ENCODE data around the gene TESK2. TPM values are rescaled to one million over a fixed set of nuclear protein-coding genes. Genes with fewer than 3 reads are reported as not detected.

Gene TESK2
- total and polyA plus RNA-seq, 2 of the 13 experiments (the other 11 are each of a cell fraction or from before 2014, with no cell fraction given) = 5.5 to 9.6 TPM

DNA sequence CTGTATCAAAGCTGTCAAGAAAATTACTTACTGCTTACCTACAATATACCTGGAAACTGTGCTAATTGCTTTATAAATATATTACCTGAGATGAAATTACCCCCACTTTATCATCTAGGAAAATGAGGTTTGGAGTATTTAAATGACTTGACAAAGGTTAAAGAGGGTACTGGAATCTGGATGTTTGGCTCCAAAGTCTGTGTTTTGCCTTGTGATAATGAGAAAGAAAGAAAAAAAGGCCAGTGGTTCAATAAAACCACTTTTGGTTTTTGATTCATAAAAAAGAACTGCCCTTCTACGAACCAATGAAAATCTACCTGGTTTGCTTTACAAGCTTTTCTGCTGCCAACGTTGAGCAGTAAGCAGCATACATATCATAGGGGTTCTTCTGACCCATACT lies 89.4 kb downstream of the TESK2 start (continued):
- TF ChIP-seq, protein P1, sequence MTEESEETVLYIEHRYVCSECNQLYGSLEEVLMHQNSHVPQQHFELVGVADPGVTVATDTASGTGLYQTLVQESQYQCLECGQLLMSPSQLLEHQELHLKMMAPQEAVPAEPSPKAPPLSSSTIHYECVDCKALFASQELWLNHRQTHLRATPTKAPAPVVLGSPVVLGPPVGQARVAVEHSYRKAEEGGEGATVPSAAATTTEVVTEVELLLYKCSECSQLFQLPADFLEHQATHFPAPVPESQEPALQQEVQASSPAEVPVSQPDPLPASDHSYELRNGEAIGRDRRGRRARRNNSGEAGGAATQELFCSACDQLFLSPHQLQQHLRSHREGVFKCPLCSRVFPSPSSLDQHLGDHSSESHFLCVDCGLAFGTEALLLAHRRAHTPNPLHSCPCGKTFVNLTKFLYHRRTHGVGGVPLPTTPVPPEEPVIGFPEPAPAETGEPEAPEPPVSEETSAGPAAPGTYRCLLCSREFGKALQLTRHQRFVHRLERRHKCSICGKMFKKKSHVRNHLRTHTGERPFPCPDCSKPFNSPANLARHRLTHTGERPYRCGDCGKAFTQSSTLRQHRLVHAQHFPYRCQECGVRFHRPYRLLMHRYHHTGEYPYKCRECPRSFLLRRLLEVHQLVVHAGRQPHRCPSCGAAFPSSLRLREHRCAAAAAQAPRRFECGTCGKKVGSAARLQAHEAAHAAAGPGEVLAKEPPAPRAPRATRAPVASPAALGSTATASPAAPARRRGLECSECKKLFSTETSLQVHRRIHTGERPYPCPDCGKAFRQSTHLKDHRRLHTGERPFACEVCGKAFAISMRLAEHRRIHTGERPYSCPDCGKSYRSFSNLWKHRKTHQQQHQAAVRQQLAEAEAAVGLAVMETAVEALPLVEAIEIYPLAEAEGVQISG (CRISPR knock-in tag; IDR thresholded peaks at IDR 0.05) = no peak
- TF ChIP-seq FOXA1 (IDR thresholded peaks at IDR 0.05) (no peak), FOXA1 (CRISPR knock-in tag; IDR thresholded peaks at IDR 0.05) (no peak)

DNA sequence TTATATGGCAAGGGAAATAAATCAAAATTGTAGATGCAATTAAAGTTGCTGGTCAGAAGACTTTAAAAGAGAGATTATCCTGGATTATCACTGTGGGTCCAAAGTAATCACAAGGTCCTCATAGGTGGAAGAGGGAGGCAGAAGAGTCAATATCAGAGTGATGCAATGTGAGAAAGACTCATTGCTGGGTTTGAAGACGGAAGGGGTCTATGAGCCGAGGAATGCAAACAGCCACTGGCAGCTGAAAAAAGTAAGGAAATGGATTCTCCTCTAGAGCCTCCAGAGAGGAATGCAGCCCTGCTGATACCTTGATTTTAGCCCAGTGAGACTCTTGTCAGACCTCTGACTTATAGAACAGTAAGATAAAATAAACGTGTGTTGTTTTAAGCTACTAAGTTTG lies 90.9 kb downstream of the TESK2 start:
- peak; percentile 60 for FAIRE-seq
- 29% methylated on average over 3 of the region's 3 CpGs for WGBS (ENCODE audit: low lambda C conversion rate)
- no peaks in the 10 kb centered on the region for H3K79me2 ChIP-seq (ENCODE audit: insufficient read depth, low read length)
- ATAC-seq = no peak
- peaks cover 56% of the 10 kb centered on the region for H3K4me1 ChIP-seq (ENCODE audit: insufficient read depth, low read length)
- H3K4me2 ChIP-seq (ENCODE audit: low read depth, low read length) = no peak overlapping the region
- no peak overlapping the region for H2AFZ ChIP-seq (ENCODE audit: low read length)
- BruUV-seq (replicated peaks) = no TSS peak
- intact Hi-C loops (cut with micrococcal nuclease; ENCODE audit: unreplicated experiment) = no loop called here
- no peaks in the 10 kb centered on the region for H4K20me1 ChIP-seq (ENCODE audit: insufficient read depth, low read length)
- in situ Hi-C loops (cut with HindIII; ENCODE audit: extremely low pct_ligation_motif_present, low pct_unique_long_range_greater_than_20kb) = no loop called here
- ChIA-PET POLR2A (interaction anchor here (1.2 kb wide), 1 partner anchor 60 kb away, joined by 3 read pairs; the partner anchor contains the start of genes MUTYH and TOE1), CTCF (ENCODE audit: low intra/inter-chr PET ratio, low total read pairs) (no interaction called here)
- DNase-seq (ENCODE audit: low spot score) = no peak
- TF ChIP-seq, protein P2, sequence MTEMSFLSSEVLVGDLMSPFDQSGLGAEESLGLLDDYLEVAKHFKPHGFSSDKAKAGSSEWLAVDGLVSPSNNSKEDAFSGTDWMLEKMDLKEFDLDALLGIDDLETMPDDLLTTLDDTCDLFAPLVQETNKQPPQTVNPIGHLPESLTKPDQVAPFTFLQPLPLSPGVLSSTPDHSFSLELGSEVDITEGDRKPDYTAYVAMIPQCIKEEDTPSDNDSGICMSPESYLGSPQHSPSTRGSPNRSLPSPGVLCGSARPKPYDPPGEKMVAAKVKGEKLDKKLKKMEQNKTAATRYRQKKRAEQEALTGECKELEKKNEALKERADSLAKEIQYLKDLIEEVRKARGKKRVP (CRISPR knock-in tag; IDR thresholded peaks at IDR 0.05) = peak in 1 of 2 experiments; percentile 49; a peak in 1 of 4 replicates
- TF ChIP-seq FOXA1 (IDR thresholded peaks at IDR 0.05) (no peak), FOXA1 (CRISPR knock-in tag; IDR thresholded peaks at IDR 0.05) (peak; percentile 30; the same call in 1 of the 2 replicates), TEAD3 (CRISPR knock-in tag; optimal IDR thresholded peaks at IDR 0.05; ENCODE audit: borderline replicate concordance) (peak; percentile 36), CEBPG (CRISPR knock-in tag; IDR thresholded peaks at IDR 0.05) (peak; percentile 60), CREM (IDR thresholded peaks at IDR 0.05) (no peak), CREM (CRISPR knock-in tag; IDR thresholded peaks at IDR 0.05) (no peak)
- TF ChIP-seq, protein P3, sequence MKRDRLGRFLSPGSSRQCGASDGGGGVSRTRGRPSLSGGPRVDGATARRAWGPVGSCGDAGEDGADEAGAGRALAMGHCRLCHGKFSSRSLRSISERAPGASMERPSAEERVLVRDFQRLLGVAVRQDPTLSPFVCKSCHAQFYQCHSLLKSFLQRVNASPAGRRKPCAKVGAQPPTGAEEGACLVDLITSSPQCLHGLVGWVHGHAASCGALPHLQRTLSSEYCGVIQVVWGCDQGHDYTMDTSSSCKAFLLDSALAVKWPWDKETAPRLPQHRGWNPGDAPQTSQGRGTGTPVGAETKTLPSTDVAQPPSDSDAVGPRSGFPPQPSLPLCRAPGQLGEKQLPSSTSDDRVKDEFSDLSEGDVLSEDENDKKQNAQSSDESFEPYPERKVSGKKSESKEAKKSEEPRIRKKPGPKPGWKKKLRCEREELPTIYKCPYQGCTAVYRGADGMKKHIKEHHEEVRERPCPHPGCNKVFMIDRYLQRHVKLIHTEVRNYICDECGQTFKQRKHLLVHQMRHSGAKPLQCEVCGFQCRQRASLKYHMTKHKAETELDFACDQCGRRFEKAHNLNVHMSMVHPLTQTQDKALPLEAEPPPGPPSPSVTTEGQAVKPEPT (CRISPR knock-in tag; IDR thresholded peaks at IDR 0.05; ENCODE audit: low read depth) = no peak
- TF ChIP-seq, protein P4, sequence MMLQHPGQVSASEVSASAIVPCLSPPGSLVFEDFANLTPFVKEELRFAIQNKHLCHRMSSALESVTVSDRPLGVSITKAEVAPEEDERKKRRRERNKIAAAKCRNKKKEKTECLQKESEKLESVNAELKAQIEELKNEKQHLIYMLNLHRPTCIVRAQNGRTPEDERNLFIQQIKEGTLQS (CRISPR knock-in tag; IDR thresholded peaks at IDR 0.05) = 0 out of 2 replicates have a peak, but pooled peaks have one; percentile 45
- H3K27me3 ChIP-seq (ENCODE audit: control insufficient read depth in 1 of 2, insufficient read depth in 2 of 2, low read length in 2 of 2) = no peaks in the 10 kb centered on the region
- H3K27ac ChIP-seq (ENCODE audit: extremely low read length, insufficient read depth, low read length) = no peak overlapping the region
- H3K9me3 ChIP-seq (ENCODE audit: low read length) = no peaks in the 10 kb centered on the region
- no peaks in the 10 kb centered on the region for H3K36me3 ChIP-seq (replicated peaks in 1 of 2; ENCODE audit: control insufficient read depth in 1 of 2, insufficient read depth in 2 of 2, low read length in 2 of 2)
- H3K4me3 ChIP-seq (replicated peaks in 1 of 3; ENCODE audit: insufficient read depth in 1 of 3, low read depth in 2 of 3, low read length in 3 of 3) = no peak overlapping the region
- H3K9ac ChIP-seq (ENCODE audit: insufficient read depth, low read depth, low read length) = no peak overlapping the region
